Activated CD4-positive, alpha-beta T cell treated with anti-CD3 and anti-CD28 coated beads for 36 hours (primary cell): Measurements from ENCODE around the gene SEMA4D. TPM values are rescaled to one million over a fixed set of nuclear protein-coding genes. Genes with fewer than 3 reads are reported as not detected.

Source experiments
- ATAC-seq: fragments of 200-7000 bp; cut with Tn5 transposase; one replicate; pipeline ENCODE4 v1.10.0; 2021; ENCODE audit warnings: mild to moderate bottlenecking, moderate library complexity
- CTCF ChIA-PET: fragments of 350-600 bp; sonication (Branson Sonifier 250); formaldehyde crosslinking; loops from one replicate; lab custom pipeline; 2021; ENCODE audit warnings: antibody characterized with exemption; lab: Charles Lee
- POLR2A ChIA-PET: fragments of 350-600 bp; sonication (Branson Sonifier 250); formaldehyde crosslinking; loops from one replicate; lab custom pipeline; 2021; ENCODE audit warnings: antibody characterized with exemption, inconsistent platforms; lab: Charles Lee
- DNase-seq: peaks from one replicate; pipeline ENCODE4 v3.0.0-alpha.2; 2020
- H3K27ac Mint-ChIP-seq: one replicate; pipeline ENCODE4 v1.8.0; 2021; ENCODE audit warnings: mixed read lengths
- H3K27me3 Mint-ChIP-seq: one replicate; pipeline ENCODE4 v1.8.0; 2021; ENCODE audit warnings: mixed read lengths
- H3K36me3 Mint-ChIP-seq: one replicate; pipeline ENCODE4 v1.8.0; 2021; ENCODE audit warnings: low read depth, mixed read lengths
- H3K4me1 Mint-ChIP-seq: one replicate; pipeline ENCODE4 v1.8.0; 2021; ENCODE audit warnings: mixed read lengths
- H3K4me3 Mint-ChIP-seq: one replicate; pipeline ENCODE4 v1.8.0; 2021; ENCODE audit warnings: mild to moderate bottlenecking, moderate library complexity, mixed read lengths
- H3K9me3 Mint-ChIP-seq: one replicate; pipeline ENCODE4 v1.8.0; 2021; ENCODE audit warnings: low read depth, mixed read lengths
- intact Hi-C, 2 experiments: fragments of 100-400 bp; cut with DNase I in 1 of 2; cut with micrococcal nuclease in 1 of 2; formaldehyde crosslinking; loops; one replicate each; pipeline versions ENCODE4 v1.14.2 to v1.15.1; 2022 to 2024; cut with DNase I, micrococcal nuclease
- total RNA-seq, 2 experiments: library from RNA; stranded (reverse); gene quantifications; one replicate each; pipeline ENCODE4 v1.2.3, GENCODE V29; 2021

Gene SEMA4D
- total RNA-seq, 2 experiments from 2014 or later = 215 to 226 TPM

GRCh38 chr9:89461265-89461664 lies 36.6 kb downstream of the SEMA4D start:
- Mint-ChIP-seq H3K4me1 (peaks cover 98% of the 10 kb centered on the region), H3K4me3 (no peak overlapping the region), H3K27ac (peak overlapping the region; percentile 70), H3K27me3 (no peaks in the 10 kb centered on the region), H3K36me3 (peaks cover 70% of the 10 kb centered on the region), H3K9me3 (no peaks in the 10 kb centered on the region)
- intact Hi-C loops = loop anchor here in 1 of 2 experiments (5.0 kb wide), 1 partner anchor 521 kb away; no protein-coding TSS in a partner anchor
- ChIA-PET POLR2A (interaction anchor here (0.5 to 1.3 kb wide), 2 partner anchors 13 to 16 kb away, joined by 3 read pairs; no protein-coding TSS in a partner anchor), CTCF (interaction anchor here (0.6 to 1.6 kb wide), 2 partner anchors 33 to 37 kb away, joined by 3 read pairs; no protein-coding TSS in a partner anchor)
- DNase-seq (peak; percentile 78), ATAC-seq (peak; percentile 48)

GRCh38 chr9:89460551-89460950 lies 37.4 kb downstream of the SEMA4D start:
- DNase-seq (peak; percentile 12), ATAC-seq (no peak)
- Mint-ChIP-seq H3K9me3 (no peaks in the 10 kb centered on the region), H3K4me3 (no peak overlapping the region), H3K27me3 (no peaks in the 10 kb centered on the region), H3K36me3 (peaks cover 70% of the 10 kb centered on the region), H3K27ac (peak overlapping the region; percentile 77), H3K4me1 (peaks cover 98% of the 10 kb centered on the region)
- CTCF ChIA-PET = interaction anchor here (1.5 to 1.8 kb wide), 2 partner anchors 10 to 12 kb away, joined by 3 to 7 read pairs; no protein-coding TSS in a partner anchor
- intact Hi-C loops = loop anchor here in 1 of 2 experiments (5.0 kb wide), 1 partner anchor 522 kb away; no protein-coding TSS in a partner anchor
- POLR2A ChIA-PET = interaction anchor here (1.3 kb wide), 1 partner anchor 12 kb away, joined by 3 read pairs; no protein-coding TSS in a partner anchor

DNA sequence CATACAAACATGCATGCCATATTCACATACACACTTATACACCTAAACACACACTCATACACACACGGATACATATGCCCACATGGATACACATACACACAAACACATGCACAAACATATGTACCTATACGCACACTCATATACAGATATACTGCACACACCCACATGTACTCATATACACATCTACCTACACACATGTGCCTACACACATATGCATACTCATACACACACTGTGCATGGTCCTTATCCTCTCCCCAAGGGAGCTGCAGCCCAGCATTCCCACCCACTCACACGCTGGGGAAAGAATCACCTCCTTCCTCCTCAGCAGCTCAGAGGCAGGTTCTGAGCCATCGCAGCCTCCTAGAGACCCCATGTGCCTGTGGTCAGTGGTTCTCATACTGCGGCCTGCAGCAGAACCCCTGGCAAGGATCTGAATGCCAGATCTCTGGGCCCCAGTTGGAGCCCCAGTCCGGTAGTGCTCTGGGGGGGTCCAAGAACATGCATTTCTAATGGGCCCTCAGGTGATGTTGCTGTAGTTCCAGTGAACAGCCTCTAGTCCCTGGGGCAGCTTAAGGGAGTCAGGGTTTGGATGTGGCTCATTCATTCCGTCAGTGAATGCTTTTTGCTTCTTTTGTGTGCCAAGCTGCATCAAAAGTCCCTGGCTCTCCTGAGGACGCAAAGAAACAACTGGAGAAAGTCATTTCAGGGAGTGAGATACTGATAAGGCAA lies 39.0 kb downstream of the SEMA4D start:
- H3K4me3 Mint-ChIP-seq = no peak overlapping the region
- peaks cover 69% of the 10 kb centered on the region for H3K36me3 Mint-ChIP-seq
- DNase-seq (peak; percentile 25), ATAC-seq (no peak)
- peak overlapping the region; percentile 77 for H3K27ac Mint-ChIP-seq
- peaks cover 98% of the 10 kb centered on the region for H3K4me1 Mint-ChIP-seq
- POLR2A ChIA-PET = interaction anchor here (0.5 to 1.0 kb wide), 3 partner anchors 10 to 107 kb away, joined by 3 to 4 read pairs (median 3); no protein-coding TSS in a partner anchor
- H3K27me3 Mint-ChIP-seq = no peaks in the 10 kb centered on the region
- CTCF ChIA-PET = interaction anchor here (0.6 to 1.8 kb wide), 9 partner anchors 10 to 90 kb away, joined by 3 to 7 read pairs (median 3); no protein-coding TSS in a partner anchor
- intact Hi-C loops = no loop called here
- no peaks in the 10 kb centered on the region for H3K9me3 Mint-ChIP-seq

DNA sequence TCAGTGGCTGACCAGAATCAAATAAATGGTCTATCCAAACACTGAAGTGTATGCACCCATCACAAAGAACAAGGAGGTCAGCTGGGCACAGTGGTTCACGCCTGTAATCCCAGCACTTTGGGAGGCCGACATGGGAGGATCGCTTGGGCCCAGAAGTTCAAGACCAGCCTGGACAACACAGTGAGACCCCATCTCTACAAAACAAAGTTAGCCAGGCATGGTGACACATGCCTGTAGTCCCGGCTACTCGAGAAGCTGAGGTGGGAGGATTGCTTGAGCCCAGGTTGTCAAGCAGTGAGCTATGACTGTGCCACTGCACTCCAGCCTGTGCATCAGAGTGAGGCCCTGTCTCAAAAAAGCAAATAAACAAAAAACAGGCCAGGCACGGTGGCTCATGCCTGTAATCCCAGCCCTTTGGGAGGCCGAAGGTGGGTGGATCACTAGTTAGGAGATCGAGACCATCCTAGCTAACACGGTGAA lies 40.5 kb downstream of the SEMA4D start:
- peak; percentile 59 for DNase-seq

GRCh38 chr9:89455356-89455824 lies 42.5 kb downstream of the SEMA4D start:
- Mint-ChIP-seq H3K36me3 (peaks cover 75% of the 10 kb centered on the region), H3K27me3 (no peaks in the 10 kb centered on the region), H3K4me3 (peak overlapping the region; percentile 9), H3K9me3 (no peaks in the 10 kb centered on the region), H3K27ac (peak overlapping the region; percentile 80), H3K4me1 (peaks cover 97% of the 10 kb centered on the region)
- POLR2A ChIA-PET = interaction anchor here (1.2 kb wide), 2 partner anchors 9 to 45 kb away, joined by 3 to 4 read pairs; no protein-coding TSS in a partner anchor
- ATAC-seq = peak; percentile 13
- DNase-seq = peak; percentile 51
- CTCF ChIA-PET = interaction anchor here (1.2 to 2.0 kb wide), 4 partner anchors 12 to 52 kb away, joined by 3 to 9 read pairs (median 4); no protein-coding TSS in a partner anchor
- intact Hi-C loops = no loop called here

More for the DNA sequence above, 40.5 kb downstream of the SEMA4D start:
- H3K4me3 Mint-ChIP-seq = peak overlapping the region; percentile 56
- no peaks in the 10 kb centered on the region for H3K9me3 Mint-ChIP-seq
- H3K4me1 Mint-ChIP-seq = peaks cover 96% of the 10 kb centered on the region
- peak; percentile 40 for ATAC-seq
- CTCF ChIA-PET = interaction anchor here (0.7 to 2.0 kb wide), 10 partner anchors 9 to 91 kb away, joined by 3 to 11 read pairs (median 4); no protein-coding TSS in a partner anchor
- H3K27ac Mint-ChIP-seq = peak overlapping the region; percentile 80
- no peaks in the 10 kb centered on the region for H3K27me3 Mint-ChIP-seq
- POLR2A ChIA-PET = interaction anchor here (0.6 to 2.2 kb wide), 7 partner anchors 9 to 35 kb away, joined by 3 to 9 read pairs (median 4); no protein-coding TSS in a partner anchor
- H3K36me3 Mint-ChIP-seq = peaks cover 68% of the 10 kb centered on the region
- intact Hi-C loops = no loop called here

DNA sequence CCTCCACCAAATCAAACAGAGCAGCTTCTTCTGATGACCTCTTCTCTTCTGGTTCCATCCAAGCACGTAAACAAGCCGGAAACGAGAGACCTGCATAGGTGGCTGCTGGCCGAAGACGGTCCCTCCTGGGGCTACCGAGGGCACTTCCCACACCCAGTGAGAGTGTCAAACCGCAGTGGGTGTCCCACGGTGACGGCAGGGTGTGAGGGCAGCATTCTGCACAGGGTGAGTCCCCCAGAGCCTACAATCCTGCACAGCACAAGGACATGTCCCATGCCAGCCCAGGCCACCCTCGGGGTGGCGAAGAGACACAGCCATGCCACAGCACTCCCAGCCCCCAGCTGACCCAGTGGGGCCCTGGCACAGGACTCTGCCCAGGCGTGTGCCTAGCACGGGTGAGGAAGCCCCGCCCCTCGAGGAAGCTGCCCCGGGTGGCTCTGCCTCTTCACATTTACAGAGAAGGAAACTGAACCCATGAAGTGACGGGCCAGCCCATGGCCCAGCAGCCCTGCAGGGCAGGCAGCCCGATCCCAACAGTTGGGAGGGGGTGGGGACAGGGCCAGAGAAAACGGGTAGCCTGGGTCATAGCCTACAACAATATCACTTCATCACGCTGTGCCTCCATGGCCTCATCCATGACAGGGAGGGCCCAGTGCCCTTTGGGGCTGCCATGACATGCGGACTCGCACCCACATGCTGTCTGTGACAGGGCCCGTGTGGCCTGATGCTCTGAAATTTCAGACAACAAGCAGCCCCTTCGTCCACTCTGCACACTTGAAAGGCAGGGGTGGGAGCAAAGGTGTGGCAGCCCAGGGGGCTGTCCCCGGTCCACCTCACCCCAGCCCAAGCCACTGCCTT lies 43.2 kb downstream of the SEMA4D start:
- Mint-ChIP-seq H3K27me3 (no peaks in the 10 kb centered on the region), H3K9me3 (no peaks in the 10 kb centered on the region), H3K4me1 (peaks cover 97% of the 10 kb centered on the region), H3K27ac (peak overlapping the region; percentile 80), H3K36me3 (peaks cover 74% of the 10 kb centered on the region), H3K4me3 (peak overlapping the region; percentile 9)
- ChIA-PET POLR2A (interaction anchor here (0.6 kb wide), 1 partner anchor 24 kb away, joined by 4 read pairs; no protein-coding TSS in a partner anchor), CTCF (interaction anchor here (0.6 kb wide), 1 partner anchor 73 kb away, joined by 3 read pairs; no protein-coding TSS in a partner anchor)
- ATAC-seq (no peak), DNase-seq (no peak)
- intact Hi-C loops = no loop called here

- no peaks in the 10 kb centered on the region for H3K27me3 Mint-ChIP-seq
- ChIA-PET POLR2A (no interaction called here), CTCF (interaction anchor here (14.9 kb wide), 1 partner anchor 24 kb away, joined by 118 read pairs; no protein-coding TSS in a partner anchor)
- peaks cover 97% of the 10 kb centered on the region for H3K4me1 Mint-ChIP-seq
- intact Hi-C loops = no loop called here
- peak overlapping the region; percentile 87 for H3K27ac Mint-ChIP-seq
- peaks cover 76% of the 10 kb centered on the region for H3K36me3 Mint-ChIP-seq
- ATAC-seq (no peak), DNase-seq (no peak)
- H3K9me3 Mint-ChIP-seq = no peaks in the 10 kb centered on the region
- no peak overlapping the region for H3K4me3 Mint-ChIP-seq
These were observed 44.5 kb downstream of the SEMA4D start for GRCh38 chr9:89453452-89453851.

DNA sequence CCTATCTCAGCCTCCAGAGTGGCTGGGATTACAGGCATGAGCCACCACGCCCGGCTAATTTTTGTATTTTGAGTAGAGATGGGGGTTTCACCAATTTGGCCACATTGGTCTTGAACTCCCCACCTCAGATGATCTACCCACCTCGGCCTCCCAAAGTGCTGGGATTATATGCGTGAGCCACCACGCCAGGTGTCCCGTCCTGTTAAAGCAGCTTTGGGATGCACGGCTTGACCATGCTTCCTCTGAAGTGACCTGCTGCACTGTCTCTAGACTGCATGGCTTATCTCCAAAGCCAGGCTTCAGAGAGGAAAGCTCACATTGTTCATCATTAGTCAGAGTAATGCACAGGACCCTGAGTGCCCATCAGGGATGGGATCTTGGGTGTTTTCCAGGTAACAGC lies 45.4 kb downstream of the SEMA4D start:
- peaks cover 95% of the 10 kb centered on the region for H3K4me1 Mint-ChIP-seq
- POLR2A ChIA-PET = no interaction called here
- CTCF ChIA-PET = interaction anchor here (14.9 kb wide), 1 partner anchor 23 kb away, joined by 118 read pairs; no protein-coding TSS in a partner anchor

DNA sequence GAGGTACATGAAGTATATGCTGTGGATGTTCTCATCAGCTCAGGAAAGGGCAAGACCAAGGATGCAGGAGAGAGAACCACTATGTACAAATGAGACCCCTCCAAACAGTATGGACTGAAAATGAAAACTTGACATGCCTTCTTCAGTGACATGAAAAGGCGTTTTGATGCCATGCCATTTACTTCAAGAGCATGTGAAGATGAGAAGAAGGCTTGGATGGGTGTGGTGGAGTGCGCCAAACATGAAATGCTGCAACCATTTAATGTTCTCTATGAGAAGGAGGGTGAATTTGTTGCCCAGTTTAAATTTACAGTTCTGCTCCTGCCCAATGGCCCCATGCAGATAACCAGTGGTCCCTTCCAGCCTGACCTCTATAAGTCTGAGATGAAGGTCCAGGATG lies 47.7 kb downstream of the SEMA4D start:
- Mint-ChIP-seq H3K27ac (peak overlapping the region; percentile 93), H3K4me3 (peak overlapping the region; percentile 33), H3K36me3 (peaks cover 72% of the 10 kb centered on the region), H3K4me1 (peaks cover 95% of the 10 kb centered on the region), H3K9me3 (no peaks in the 10 kb centered on the region), H3K27me3 (no peaks in the 10 kb centered on the region)
- no peak for ATAC-seq
- no peak for DNase-seq
- ChIA-PET CTCF (interaction anchor here (2.1 to 14.9 kb wide), 2 partner anchors 21 to 98 kb away, joined by 13 to 118 read pairs; no protein-coding TSS in a partner anchor), POLR2A (interaction anchor here (0.6 kb wide), 1 partner anchor 126 kb away, joined by 4 read pairs; no protein-coding TSS in a partner anchor)
- intact Hi-C loops = no loop called here

More for the DNA sequence above, 45.4 kb downstream of the SEMA4D start:
- ATAC-seq = no peak
- intact Hi-C loops = no loop called here
- H3K36me3 Mint-ChIP-seq = peaks cover 73% of the 10 kb centered on the region
- DNase-seq = no peak
- no peak overlapping the region for H3K4me3 Mint-ChIP-seq
- no peaks in the 10 kb centered on the region for H3K27me3 Mint-ChIP-seq
- no peaks in the 10 kb centered on the region for H3K9me3 Mint-ChIP-seq
- H3K27ac Mint-ChIP-seq = peak overlapping the region; percentile 87

GRCh38 chr9:89449261-89449671 lies 48.6 kb downstream of the SEMA4D start:
- Mint-ChIP-seq H3K9me3 (no peaks in the 10 kb centered on the region), H3K36me3 (peaks cover 72% of the 10 kb centered on the region), H3K27me3 (no peaks in the 10 kb centered on the region), H3K4me1 (peaks cover 95% of the 10 kb centered on the region), H3K4me3 (peak overlapping the region; percentile 33), H3K27ac (peak overlapping the region; percentile 93)
- ChIA-PET POLR2A (interaction anchor here (0.8 to 2.0 kb wide), 3 partner anchors 8 to 22 kb away, joined by 4 to 10 read pairs (median 9); no protein-coding TSS in a partner anchor), CTCF (interaction anchor here (0.6 to 14.9 kb wide), 7 partner anchors 8 to 100 kb away, joined by 3 to 118 read pairs (median 7); no protein-coding TSS in a partner anchor)
- DNase-seq (no peak), ATAC-seq (no peak)
- intact Hi-C loops = no loop called here
